ENCODE results near the gene CCDC148.

Gene CCDC148

DNA sequence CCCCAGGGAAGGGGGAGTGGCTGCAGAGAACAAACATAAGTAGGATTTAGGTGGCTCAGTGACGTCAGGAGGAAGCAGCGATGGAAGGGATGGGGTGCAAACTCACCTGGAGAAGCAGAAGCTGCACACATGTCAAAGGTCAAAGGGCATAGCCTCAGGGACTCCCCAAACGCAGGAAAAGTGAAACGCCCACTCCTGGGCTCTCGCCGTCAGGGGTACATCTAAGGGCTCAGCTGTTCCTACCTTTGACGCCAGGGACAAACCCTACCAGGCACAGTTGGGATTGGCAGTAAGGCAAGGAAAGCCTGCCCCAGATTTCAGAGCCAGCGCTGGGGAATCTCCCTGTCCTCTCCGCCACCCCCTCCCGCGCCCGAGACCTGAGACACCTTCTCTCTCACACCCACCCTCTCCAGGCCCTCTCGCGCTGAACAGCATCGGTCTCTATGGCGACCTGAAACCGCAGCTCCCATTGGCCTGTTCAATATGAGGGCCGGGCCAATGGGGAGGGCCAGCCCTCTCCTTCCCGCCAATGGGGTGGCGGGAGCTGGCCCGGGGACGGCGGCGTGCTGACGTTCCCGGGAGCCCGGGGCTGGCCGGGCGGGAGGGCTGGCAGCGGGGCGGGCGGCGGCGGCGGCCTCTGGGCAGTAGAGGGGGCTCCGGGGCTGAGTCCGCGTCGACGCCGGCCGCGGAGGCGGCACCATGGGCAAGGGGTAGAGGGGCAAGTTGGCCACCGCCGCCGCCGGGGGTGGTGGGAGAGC, at the start of gene CCDC148, which contains the start of gene PKP4:
Gene CCDC148, minus strand, starts transcription at position 445 of the 758 bp plus-strand sequence. Its CDS starts 314 bp downstream, at position 131.
Gene PKP4, plus strand, starts transcription at position 644 of the 758 bp plus-strand sequence. CDS start 76,233 bp downstream, outside the sequence.
- DNase-seq, result peak; percentile 88 to 90

DNA sequence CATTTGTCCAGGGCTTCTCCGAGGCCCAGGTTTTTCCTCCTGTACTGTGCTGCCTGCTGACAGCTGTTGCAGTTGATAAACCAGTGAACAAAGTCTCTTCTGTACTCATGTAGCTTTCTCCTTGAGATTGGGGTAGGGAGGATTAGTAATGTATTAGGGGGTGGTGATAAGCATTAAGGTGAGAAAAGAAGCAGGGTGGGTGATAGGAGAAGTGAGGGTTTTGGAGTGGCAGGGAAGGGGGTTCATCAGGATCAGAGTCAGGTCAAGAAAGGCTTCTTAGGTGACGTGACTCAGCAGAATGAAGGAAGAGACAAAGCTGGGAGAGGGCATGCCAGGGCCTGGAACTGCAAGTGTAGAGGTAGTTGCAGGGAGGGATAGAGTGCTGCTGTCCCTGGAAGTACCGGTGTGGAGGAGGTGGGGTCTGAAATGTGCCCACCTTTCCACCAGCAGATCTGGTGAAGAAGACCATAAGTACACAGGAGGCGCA, 48.9 kb upstream of the CCDC148 start:
- DNase-seq, result no peak

DNA sequence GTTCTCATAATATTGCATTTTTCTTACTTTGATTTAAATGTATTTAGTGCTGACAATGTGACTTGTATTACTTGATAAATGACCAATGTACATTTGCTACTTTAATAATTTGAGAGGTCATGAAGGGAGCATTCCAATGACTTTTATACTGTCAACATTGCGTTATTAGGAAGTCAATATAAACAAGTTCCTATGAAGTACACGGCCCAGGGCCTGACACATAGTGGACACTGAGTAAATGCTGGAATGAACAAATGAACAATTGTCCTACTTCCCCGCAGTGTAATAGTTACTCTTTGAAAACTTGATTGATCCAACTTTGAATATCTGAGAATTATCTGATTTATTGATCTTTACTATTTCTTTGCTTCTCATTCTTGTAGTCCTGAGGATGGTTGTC, 47.5 kb upstream of the CCDC148 start:
- DNase-seq, result no peak

DNA sequence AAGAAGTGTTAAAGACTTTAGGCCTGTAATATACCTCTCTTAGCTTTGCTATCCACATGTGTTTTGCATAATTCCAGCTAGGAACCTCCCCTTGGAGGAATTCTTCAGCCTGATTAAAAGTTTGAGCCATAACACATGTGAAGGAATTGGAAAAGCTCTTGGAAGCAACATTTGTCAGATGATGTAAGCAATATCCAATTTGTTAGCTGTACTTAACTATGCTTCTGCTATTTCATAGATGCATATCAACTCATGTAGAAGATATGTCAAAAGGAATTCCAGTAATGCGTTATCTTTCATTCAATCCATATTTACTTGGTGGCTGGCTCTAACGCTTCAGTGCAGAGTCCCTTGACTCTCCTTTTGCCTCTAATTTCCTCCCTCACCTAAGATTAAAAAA, 46.4 kb upstream of the CCDC148 start:
- DNase-seq, result no peak

DNA sequence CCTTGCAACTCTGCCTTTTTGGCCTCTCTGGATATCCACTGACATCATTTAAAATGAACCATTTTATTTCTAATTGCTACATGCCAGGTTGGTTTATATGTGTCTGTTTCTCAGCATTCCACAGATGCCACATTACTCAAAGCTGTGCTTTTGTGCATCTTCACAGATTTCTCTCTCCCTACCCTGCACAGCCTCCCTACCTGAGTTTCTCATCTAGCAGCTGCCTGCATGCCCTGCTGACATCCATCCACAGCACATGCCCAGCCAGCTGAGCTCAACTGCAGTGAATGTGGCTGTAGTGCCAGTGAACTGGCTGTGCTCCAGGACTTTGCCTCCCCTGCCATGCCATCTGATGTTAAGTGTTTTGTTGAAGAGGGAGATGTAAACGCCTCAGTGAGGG, 44.7 kb upstream of the CCDC148 start:
- DNase-seq, result no peak

DNA sequence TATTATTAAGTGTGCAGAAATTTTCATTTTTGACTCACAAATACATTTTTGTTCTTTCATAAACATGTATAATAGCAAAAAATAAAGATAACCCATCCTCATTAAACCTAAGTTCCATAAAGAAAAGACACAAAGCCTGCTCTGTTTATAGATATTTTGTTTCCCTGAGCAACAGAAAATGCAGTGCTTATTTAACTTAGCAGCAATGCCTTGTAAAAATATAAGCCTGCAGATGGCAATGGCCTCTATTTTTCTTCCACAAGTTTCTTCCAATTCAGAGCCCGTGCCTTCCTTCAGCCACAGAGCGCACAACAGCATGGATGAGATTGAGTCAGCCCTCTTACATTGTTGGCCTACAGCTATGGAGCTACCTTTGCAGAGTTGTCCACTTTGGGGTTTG, 43.8 kb upstream of the CCDC148 start:
- no peak for DNase-seq

DNA sequence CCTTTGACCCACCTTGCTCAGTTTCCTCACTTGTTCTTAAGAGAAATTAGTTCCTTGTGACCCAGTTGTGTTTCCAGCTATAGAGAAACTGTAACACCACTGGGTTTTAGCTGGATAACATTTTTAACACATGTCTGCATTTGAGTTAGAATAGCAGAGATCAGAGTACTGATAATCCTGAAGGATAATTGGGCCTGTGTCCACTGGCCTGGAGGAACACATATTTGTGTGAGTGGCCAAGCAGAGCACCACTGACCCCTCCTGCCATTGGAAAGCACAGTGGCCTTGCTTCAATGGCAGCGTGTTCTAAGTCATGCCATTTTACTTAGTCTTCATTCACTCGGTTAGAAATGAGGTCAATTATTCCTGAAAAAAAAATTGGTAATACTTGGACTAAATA, 42.8 kb upstream of the CCDC148 start:
- no peak for DNase-seq

DNA sequence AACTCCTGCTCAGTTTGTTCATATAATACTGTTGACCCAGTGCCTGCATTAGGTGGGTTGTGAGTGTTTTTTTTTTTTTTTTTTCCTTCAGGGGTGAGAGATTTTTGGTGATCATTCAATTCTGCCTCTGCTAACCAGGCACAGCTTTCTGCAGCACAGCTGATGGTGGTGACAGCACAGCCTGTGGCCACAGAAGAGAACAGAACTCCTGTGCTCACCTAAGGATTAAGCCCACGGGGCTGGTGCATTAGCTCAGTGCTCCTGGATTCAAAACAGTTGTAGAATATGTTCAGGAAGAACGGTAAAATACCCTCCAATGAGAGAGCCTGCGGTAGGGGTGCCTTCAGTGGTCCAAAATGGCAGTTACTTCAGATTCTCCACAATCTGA, 42.2 kb upstream of the CCDC148 start:
- DNase-seq, result no peak

DNA sequence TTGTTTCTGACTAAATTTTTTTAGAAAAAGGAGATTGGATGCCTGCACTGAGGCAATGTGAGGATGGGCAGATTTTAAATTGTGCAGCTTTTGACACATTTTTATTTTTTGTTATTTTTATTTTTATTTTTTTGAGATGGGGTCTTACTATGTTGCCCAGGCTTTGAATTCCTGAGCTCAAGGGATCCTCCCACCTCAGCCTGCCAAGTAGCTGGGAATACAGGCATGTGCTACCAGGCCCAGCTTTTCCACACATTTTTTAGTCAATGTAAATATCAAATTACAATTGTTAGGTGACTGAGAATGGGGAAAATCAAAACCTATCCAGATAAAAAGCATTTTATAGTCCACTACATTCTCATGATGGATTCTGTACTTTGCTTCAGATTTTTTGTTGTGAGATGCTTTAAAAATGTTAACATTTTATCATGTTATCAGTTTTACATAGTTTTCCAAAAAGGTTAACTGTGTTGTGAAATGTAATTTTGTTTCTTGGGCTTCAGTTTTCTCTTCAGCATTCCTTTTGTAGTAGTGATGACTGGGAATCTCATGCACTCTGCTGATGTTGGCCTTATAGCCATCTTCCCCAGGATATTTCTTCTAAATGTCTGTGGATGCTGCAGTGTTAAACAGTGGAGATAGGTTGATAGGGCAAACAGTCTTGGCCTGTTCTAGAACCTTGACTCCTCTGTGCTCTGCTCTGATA, 41.6 kb upstream of the CCDC148 start:
- DNase-seq, result no peak

DNA sequence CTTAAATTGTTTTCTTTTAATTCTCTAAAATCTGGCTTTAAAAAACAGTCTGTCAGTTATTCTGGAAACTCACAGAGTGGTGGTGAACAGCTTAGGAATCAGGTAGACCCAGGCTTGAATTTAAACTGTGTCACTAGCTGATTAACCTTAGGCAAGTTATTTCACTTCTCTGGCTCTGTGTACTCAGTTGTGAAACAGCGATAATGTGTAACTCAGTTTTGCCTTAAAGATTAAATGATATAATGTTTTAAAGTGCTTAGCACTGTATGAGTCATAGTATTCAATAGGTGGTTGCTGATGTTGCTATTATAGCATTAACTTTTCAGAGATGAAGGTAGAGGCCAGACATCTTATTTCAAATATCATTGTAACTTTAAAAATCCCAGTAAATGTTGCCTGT, 40.9 kb upstream of the CCDC148 start:
- DNase-seq, result no peak

DNA sequence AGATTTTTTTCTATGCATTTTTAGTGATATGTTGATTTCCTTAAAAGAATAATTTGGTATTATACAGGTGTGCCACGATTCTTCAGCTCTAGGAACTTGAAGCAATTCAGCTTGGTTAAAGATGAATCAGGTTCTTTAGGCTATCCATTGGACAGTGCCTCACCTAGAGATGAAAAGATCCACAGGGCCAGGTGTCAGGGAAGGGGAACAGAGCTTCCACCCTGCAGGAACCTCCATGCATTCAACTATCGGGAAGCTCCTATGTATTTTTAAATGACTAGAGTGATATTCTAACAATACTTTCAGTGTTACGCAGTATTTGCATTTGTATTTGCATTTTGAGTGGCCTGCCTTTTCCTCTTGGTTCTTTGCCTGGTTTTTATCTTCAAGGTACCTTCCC, 40.4 kb upstream of the CCDC148 start:
- DNase-seq, result no peak

DNA sequence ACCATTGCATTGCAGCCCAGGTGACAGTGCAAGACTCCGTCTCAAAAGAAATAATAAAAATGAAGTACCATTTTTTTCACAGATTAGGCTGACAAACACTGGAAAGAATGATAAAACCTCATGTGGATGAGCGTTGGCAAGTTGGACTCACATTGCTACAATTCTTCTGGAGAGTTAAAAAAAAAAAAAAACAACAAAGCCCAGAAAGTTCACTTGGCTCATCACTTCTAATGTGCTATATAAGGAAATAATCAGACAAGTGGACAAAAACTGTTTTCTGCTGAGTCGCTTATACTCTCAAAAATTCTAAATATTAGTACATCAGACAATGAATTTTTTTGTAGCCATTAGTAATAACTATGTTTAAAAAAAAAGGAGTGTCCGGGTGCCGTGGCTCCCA, 38.6 kb upstream of the CCDC148 start:
- DNase-seq, result no peak

DNA sequence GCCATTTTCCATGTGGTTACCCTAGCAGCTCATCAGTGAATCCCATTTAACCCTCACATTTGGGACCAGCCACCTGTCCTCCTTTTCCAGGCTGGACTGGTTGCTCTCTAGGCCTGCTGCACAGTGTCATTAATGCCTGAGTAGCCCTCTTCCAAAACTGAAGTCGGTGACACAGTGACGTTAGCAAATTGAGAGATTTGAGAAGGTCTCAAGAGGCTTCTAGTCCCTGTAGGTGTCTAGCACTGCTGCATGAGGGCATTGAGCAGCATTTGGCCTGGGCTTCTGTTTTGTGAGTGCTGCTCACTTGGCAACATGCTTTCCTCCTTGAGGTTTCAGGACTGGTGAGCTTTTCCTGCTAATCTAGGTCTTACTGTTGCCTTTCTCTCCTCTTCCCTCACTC, 36.9 kb upstream of the CCDC148 start:
- no peak for DNase-seq

DNA sequence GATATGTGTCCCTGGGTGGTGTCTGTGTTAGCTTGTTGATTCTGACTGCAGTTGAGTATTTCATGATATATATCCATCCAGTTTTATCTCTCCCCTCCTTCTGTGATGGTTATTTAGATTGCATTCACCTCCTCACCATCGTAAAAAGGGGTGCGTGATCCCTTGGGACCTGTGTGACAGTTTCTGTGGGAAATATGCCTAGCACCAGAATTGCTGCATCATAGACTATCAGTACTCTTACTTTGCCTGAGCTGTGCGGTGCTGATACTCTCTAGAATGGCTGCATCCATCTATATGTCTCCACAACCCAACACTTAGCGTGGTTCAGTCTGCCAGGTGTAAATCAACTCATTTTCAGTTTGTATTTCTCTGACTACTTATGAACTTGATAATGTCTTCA, 34.5 kb upstream of the CCDC148 start:
- no peak for DNase-seq

DNA sequence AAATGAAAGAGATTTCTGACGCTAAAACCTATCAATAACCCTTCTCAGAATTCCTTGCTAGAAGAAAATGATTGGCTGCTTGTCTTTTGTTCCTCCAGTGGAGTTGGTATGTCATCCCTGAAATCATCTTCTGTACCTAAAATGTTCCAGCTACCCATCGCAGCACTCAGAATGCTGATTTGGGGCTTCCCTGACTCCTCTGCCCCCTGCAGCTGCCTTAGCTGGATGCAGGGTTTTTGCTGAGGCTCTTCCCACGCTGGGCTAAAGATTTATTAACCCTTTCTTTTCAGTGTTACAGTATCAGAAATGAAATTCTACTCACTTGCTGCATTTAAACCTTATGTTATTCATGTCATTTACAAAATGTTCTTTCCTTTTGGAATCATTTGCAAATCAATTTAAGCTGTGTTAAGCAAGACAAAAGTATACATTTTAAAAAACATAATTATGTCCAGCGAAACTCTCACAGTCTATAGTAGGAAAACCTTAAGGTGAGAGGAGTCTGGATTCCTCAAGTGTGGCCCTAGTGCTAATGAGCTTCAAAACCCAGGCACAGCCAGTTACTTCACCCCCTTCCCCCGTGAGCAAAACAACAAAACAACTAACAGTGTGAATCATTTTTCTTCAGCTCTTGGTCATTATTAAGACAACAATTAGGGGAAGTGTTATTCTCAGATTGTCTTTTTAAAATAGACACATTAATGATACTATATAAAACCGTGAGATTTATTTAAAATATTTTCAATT, 33.0 kb upstream of the CCDC148 start:
- DNase-seq, result no peak

DNA sequence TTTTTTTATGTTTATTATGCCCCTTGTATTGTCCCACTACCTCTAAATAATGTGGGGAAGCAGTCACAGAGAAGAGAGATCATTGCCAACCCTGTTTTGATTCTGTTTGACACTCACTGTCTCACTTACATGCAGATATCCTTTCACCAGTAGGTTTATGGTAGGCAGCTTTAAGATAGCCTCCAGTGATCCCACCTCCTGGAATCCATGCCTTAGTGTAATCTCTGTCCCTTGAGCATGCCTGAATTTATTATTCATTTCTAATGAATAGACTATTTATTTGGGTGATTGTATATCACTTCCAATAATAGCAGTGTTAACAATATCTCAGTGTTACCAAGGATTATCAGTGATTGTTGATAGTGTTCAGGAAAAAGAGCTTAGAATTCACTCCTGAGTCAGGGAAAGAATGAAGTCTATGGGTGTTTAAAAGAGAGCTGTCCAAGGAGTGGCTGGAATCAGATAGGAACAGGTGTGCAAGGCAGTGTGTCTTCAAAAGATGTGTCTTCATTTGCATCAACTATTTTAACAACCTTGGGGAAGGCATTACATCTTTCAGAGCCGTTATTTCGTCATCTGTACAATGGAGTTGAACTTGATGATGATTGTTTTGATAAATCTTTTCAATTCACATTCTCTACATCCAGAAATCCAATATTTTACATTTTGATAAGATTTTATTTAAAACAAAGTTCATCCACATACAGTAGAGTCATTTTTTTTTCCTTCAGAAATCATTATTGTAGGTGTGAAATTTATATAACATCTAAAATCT, 32.1 kb upstream of the CCDC148 start:
- no peak for DNase-seq

DNA sequence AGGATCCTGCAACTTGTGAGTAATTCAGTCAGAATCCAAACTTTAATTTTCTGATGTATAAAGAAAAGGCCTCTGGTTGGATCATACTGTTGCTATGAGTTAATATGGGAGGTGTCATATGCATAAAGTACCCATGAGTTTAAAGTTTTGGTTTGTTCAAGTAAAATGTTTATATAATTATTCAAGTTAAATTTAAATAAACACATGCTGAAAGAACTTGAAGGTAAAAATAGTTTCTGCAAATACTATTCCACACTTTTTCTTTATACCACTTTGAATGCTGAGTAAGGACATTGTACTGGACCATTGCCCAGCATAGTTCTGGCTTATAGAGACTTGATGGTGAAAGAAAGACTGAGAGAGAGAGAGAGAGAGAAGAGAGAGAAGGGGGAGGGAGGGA, 30.9 kb upstream of the CCDC148 start:
- no peak for DNase-seq

DNA sequence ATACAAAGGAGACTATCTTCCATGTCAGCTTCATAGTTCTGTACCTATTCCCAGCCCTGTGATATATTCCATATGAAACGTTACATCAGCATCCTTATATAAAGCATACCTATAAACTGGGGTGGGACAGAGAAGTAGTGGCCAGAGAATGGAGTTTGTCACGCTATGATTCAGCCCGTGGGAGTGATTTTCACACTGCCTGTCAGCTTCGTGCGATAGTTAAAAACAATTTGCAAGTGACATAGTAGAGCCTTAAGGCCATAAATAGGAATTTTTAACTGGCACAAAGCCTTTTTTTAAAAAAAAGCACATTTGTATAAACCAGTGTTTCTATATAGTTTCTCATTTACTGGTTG, 30.4 kb upstream of the CCDC148 start:
- no peak for DNase-seq

DNA sequence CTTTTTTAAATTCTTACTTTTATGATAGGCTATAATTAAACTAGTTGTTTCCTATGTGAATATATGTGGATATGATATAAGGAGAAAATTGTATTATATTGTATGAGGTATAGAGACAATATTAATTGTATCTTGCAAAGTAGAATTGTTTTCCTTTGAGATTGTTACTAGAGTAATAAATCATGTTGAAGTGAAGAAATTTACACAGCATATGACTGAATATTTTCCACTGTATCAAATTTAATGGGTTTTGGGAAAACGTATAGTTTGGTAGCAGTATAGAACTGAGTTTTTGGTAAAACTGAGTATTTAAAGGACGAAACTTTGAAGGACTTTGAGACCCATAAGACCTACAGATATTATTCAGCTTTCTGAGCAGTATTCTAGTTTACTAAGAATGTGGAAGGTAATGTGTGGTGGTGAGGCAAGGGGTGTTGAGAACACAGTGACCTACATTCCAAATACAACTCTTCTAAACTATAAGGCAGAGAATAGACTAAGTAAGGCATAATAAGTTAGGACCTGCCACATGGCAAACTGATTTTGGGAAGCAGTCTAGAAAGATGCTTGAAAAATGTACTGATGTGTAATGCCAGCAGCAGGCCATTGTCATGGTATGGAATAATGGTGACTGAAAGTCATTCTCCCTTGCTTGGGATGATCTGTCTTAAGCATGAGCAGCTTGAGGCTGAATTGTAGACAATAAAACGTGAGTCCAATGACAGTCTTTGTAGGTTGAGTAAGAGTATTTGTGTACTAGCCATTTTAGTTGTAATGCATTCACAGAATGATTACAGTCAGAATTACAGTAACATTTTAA, 29.8 kb upstream of the CCDC148 start:
- no peak for DNase-seq

DNA sequence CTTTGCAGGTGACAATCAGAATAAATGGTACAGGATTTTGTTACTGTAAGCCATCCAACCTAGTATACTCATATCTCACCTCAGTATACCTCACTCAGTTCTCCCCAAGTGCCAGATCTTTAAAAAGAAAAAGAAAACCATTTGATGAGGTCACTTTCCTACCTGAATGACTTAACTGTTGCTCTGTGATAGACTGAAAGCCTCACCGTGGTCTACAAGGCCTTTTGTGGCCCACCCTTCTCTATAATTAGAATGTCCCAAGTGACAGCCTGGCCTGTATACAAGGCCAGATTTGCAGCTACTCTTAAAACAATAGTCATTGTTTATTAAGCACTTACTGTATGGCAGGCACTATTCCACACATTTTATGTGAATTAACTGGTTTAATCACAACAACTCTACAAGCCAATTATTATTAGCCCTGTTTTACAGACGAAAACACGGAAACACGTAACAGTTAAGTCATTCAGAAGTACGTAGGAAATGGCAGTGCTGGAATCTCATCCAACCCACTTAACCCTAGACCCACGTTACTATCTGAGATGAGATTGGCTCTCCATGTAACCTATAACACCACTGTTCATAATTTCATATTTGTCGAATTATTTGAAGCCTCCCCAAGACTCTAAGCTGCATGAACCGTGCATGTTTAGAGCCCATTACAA, 28.5 kb upstream of the CCDC148 start:
- DNase-seq, result no peak

DNA sequence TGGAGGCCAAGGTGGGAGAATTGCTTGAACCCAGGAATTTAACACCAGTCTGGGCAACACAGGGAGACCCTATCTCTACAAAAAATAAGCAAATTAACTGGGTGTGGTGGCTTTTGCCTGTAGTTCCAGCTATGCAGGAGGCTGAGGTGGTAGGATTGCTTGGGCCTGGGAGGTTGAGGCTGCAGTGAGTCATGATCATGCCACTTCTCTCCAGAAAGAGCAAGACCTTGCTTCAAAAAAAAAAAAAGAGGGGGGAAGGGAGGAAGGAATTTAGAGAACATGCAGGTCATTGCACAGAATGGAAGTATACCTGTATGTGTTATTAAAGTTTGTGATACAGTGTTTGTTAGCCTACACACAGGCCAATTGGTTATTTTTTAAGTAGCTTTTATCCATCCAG, 26.0 kb upstream of the CCDC148 start:
- no peak for DNase-seq

Data from activated T-cell treated with anti-CD3 and anti-CD28 coated beads, Interleukin-2, amount 50 U/mL, for 48 hours (primary cell).